Left forelimb (tissue), 1 donor: Measurements from ENCODE around the gene PRH2.

Experiments used
- DNase-seq: peaks from one replicate; pipeline ENCODE4 v3.0.0-alpha.2; 2018; ENCODE audit warnings: low spot score

The PRH2 gene

DNA sequence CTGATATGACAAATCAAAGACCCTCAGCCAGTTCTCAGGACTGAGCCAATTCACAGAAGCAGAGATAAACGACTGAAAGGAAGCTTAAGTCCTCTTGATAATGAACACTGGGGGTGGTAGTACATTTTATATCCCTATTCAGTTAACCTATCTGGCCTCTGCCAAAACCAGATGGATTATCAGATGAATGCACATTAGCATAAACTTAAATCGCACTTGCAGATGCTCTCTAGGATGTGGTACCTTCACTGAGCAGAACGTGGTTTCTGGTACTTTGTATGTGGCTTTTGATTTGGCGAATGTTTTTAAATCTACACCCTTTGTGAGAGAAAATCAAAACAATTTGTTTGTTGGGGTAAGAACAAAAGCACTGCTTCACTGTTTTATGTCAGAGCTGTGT lies 31.2 kb downstream of the PRH2 start:
- no peak for DNase-seq

DNA sequence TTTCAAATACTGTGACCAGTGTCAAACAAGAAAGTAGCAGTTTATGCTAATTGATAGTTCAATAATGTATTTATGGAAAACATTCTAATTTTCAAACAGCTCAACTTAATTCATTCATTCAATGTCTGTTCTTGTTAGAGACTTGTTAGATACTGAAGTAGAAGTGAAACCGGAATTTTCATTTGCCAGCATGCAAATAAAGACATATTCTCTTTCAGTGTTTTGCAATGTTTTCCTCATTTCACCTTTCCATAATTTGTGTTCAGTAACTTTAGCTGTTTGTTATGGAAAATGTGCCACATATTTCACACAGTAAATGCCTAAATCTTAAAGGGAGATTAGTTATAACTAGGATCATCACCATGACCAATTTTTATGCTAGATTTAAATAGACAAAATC lies 36.4 kb downstream of the PRH2 start:
- DNase-seq, result no peak

DNA sequence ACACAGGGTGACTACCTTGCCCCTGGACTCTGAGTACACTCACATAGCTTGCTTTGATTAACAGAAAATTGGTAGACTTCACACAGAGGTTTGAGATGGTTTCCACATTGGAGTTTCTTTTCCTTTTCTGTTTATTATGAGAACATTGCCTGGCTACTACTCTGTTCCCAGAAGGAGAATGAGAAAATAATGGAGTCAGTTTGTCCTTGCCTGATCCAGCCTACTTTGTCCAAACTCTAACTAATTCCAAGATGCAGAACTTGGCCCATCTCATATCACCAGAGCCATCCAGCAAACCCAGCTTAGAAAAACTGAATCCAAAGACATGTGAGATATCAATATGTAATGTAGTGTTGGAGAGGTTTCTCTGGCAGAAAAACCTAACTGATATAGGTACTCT lies 37.3 kb downstream of the PRH2 start:
- no peak for DNase-seq

DNA sequence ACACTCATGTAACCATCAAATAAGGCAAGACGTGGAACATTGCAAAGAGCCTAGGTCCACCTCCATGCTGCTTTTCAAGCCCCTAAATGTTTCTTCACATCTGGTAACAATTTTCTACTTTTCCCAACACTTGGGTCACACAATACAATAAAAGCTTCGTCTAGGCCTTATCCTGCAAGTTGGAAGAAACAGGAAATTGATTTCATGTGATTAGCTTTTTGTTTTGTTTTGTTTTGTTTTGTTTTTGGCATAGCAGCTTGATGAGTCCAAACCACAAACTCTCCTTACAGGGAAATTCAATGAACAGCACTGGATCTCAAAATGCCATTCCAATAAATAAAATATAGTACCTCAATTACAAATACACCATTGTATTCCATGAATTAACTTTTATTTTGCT lies 38.4 kb downstream of the PRH2 start:
- DNase-seq, result no peak

DNA sequence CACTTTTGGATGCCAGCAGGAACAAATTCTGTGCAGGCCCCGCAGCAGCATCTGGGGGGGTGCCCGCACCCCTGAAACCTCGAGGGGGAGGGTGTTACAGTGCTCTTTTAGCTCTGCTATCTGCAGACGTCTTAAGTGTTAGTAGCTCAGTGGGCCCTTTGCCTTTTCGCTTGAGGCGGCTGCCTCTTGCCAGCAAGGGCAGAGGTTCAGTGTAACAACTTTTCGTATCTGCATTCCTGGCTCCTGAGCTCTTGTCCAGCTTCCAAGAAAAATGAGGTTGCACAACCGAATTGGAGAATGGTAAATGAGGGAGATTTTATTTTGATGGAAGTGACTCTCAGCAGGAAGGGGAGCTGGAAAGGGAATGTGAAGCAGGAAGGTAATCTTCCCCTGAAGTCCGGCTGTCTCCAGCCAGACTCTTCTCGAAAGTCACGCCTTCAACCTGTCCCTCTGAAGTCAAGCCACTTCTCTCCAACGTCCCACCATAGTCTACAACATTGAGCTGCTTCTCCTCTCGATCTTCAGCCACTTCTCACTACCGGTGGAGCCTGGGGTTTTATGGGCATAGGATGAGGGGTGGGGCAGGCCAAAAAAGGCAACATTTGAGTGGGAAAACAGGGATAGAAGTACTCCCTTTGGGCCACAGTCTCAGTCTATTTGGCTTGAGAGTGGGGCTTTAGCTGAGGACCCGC lies 39.9 kb downstream of the PRH2 start:
- no peak for DNase-seq

DNA sequence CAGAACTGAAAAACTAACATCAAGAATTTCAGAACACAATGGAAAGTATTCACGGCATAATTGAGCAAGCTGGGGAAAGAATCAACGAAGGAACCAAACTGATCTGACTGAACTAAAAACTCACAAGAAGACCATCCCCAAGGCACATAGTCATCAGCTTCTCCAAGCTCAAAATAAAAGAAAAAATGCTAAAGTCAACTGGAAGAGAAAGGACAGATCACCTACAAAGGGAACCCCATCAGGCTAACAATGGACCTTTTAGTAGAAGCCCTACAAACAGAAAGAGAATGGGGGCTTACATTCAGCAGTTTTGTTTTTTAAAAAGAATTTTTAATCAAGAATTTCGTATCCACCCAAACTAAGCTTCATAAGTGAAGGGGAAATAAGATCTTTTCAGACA lies 45.9 kb downstream of the PRH2 start:
- DNase-seq, result no peak

DNA sequence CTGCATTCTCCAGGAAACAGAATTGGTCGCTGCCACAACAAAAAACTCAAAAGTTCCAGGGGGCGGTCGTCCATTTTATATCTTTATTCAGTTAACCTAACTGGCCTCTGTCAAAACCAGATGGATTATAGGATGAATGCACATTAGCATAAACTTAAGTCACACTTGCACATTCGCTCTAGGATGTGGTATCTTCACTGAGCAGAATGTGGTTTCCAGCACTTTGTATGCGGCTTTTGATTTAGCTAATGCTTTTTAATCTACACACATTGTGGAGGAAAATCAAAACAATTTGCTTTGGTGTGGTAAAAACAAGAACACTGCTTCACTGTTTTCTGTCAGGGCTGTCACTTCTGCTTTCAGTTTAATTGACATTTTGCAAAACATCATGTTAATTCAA lies 53.2 kb downstream of the PRH2 start:
- DNase-seq, result no peak
